ENCODE results near the gene MRPS10.

Gene MRPS10

GRCh38 chr6:42217519-42218367 is at the start of gene MRPS10:
TSS of gene MRPS10 (minus strand) at chr6:42217861. CDS start at chr6:42217849, 12 bp downstream.
- no peak for DNase-seq

DNA sequence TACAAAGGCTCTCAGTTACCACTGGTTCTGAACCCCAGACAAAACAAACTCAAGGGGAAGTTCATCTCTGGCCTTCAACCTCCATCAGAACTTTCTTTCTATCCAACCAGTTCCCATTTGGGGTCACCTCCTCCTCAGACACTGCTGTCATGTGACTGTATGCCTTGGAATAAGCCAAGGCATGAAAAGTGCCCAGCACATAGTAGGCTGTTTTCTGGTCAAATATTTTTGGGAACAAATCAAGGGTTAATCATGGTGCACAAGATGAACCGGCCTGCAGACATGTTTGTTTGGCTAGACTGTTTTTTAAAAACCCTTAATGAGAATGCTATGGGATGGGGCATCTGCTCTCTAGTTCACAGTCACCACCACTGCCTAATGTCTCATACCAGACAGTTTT is 48.9 kb upstream of the MRPS10 start:
- no peak for DNase-seq

DNA sequence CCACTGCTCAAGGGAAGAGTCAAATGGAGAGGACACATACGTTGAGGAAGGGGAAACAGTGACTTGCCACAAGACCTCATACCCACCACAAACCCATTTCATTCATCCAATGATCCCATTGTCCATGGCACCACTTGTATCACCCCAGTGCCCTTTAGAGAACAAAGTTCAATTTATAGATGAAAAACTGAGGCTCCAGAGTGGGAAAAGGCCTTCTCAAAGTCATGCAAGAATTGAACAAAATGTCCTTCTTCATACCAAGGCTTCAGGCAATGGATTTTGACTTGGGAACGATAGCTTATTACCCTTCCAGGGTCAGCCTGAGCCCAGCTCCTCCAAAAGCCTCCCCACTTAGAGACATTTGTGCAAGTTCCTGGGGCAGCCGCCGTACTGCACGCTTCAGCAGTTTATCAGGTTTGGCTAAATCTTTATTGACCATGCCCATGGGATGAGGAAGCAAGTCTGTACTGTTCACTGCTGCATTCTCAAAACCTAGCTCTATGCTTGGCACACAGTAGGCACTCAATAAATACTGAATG is 47.3 kb upstream of the MRPS10 start:
- DNase-seq, result no peak

GRCh38 chr6:42264162-42264851 is 46.6 kb upstream of the MRPS10 start:
- DNase-seq, result no peak

DNA sequence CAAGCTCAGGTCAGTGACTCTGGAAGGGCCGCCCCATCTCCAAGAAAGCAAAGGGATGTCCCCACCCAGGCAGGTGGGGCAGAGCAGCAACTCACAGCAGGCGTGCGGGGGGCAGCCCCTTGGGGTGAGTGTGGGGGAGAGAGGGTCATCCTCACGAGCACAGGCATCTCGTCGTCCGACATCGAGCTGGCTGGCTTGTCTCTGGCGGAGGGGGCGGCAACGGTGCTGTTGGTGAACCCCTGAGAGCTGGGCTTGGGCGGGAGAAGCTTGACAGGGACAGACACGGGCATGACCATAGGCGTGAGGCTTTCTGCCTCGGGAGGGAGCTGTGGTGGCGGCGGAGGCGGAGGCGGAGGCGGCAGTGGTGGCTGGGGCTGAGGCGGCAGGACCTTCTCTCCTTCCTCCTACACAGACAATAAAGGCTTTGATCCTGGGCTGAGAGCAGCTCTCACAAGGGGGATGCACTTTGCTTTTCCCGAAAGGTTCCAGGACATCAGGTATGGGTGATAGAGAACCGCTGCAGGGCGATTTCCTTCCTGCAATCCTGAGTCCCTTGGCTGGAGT is 45.6 kb upstream of the MRPS10 start:
- no peak for DNase-seq

DNA sequence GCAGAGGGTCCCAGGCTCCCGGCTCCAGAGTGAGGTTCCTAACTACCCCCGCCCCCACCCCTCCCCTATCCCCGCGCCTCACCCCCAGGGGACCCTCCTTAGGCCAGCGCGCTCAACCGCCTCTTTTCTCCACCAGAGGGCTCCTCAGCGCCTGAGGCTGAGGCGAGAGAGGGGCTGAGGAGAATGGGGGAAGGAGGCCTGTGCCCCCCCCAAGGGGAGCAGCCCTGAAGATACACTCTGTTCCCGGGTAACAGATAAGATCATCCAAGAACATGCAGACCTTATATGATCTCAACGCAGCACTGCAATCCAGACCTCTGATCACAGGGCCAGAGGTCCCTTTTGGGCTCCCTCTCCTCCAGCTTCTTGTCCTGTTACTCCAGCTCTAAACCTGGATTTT is 43.3 kb upstream of the MRPS10 start:
- no peak for DNase-seq

GRCh38 chr6:42260396-42260888 is 42.8 kb upstream of the MRPS10 start:
- no peak for DNase-seq

- DNase-seq, result no peak
Measured at GRCh38 chr6:42259841-42260395, 42.3 kb upstream of the MRPS10 start.

GRCh38 chr6:42259286-42259685 is 41.6 kb upstream of the MRPS10 start:
- no peak for DNase-seq

GRCh38 chr6:42257614-42258013 is 40.0 kb upstream of the MRPS10 start:
- DNase-seq, result no peak

DNA sequence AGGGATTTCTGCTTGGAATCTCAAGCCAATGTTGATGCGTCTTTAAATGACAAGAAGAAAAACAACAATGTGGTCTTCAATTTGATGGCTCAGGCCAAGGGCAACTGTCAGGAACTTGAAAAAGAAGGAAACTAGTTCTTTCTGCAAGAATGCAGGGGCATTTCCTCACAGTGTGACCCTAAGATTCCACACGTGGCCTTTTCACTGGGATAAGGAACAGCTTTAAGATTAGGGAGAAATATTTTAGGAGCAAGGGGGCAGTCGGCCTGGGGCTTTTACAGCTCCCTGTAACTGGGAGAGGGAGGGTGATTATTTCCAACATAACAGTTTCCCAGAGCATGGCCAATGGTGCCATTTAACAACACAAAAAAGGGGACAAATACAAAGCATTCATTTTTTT is 39.4 kb upstream of the MRPS10 start:
- DNase-seq, result no peak

DNA sequence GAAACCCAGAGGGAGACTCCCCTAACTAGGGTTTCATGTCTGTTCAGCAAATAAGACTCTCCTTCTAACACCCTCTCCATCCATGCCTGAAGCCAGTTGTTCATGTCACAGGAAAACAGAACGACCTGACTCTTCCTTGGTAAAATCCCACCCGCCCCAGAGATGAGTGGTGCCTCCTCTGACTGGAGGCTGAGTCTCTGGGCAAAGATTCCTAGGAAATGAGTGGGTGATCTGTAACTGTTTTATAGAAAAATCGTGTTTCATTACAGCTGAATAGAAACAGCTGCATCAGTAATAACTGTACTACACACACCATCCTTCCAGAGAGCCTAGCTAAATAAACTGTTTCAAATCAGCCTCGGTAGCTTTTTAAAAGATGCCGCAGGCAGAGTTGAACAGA is 37.4 kb upstream of the MRPS10 start:
- DNase-seq, result no peak

- no peak for DNase-seq
Measured at GRCh38 chr6:42254505-42254904, 36.8 kb upstream of the MRPS10 start.

DNA sequence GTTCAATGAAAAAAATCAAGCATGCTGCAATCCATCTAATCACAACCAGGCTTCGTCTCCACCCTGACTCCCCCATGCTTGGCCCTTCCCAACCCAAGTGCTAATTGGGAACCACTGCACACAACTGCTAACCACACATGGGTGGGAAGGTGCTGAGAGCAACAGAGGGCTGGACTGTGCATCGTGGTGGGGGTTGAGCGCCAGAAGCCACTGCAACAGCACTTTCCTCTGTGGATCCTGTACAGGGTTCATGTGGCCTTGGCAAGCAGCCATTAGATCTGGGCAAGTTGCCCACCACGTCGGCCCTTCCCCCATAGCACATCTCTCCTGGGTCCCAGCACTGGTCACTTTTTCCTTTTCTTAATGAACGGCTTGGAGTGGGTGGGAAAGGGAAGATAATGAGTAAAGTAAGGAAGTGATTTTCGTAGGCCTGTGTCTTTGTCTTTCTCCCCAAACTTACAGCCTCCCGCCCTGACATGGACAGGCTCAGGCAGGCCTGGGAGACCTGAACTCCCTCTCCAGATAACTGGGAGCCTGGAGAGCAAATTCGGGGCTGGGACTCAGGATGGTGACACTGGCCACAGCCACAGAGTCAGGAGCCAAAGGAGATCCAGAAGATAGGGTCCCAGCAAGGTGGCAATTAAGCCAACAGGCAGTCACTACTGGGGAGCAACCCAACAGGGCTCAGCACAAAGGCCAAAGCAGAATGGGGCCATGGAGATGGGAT is 34.4 kb upstream of the MRPS10 start:
- DNase-seq, result no peak

DNA sequence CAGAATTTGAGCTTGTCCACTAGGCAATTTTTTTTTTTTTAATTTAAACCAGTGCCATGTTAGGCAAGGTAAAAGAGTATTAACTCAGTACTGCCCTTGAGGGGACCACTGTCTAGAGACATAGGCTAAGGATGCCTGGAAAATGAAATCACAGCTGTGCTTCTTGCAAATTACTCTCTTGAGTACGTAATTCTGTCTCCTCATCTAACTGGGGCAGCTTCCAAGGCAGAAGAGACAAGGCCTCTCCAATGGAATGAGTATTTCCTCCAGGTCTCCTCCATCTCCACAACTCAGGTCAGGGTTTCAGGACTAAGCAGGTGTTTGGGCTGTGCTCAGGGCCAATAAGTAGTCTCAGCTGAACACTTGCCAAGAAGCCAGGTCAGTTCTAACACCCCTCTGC is 33.8 kb upstream of the MRPS10 start:
- no peak for DNase-seq

GRCh38 chr6:42250274-42250931 is 32.7 kb upstream of the MRPS10 start:
- no peak for DNase-seq

GRCh38 chr6:42249279-42249678 is 31.6 kb upstream of the MRPS10 start:
- DNase-seq, result no peak

DNA sequence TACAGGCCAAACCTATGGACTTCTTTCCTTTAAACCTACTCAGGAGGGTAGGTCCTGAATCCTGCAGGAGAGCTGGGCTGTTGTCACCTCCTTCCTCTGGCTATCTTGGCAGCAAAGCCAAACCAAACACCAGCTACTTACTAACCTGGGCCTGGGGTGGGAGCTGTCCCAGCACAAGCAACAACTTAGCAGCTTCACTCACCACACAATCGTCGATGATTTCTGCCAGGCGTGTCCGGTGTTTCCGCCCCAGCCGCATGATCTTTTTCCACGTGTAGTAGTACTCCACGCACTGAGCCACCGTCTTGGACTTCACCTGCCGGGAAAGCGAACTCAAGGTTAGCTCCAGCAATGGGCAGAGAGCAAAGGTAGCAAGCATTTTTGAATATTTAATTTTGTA is 25.4 kb upstream of the MRPS10 start:
- no peak for DNase-seq

DNA sequence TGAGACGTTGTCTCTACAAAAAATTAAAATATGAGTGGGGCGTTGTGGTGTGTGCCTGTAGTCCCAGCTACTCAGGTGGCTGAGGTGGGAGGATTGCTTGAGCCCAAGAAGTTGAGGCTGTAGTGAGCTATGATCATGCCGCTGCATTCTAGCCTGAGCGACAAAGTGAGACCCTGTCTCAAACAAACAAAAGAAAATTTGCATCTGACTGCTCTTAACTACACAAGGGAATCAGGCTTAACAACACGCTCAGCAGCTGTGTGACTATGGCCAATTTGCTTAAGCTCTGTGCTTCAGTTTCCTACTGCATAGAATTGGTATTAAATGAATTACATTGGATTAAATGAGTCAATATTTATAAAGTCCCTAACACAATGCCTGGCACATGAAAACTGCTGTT is 24.3 kb upstream of the MRPS10 start:
- no peak for DNase-seq

DNA sequence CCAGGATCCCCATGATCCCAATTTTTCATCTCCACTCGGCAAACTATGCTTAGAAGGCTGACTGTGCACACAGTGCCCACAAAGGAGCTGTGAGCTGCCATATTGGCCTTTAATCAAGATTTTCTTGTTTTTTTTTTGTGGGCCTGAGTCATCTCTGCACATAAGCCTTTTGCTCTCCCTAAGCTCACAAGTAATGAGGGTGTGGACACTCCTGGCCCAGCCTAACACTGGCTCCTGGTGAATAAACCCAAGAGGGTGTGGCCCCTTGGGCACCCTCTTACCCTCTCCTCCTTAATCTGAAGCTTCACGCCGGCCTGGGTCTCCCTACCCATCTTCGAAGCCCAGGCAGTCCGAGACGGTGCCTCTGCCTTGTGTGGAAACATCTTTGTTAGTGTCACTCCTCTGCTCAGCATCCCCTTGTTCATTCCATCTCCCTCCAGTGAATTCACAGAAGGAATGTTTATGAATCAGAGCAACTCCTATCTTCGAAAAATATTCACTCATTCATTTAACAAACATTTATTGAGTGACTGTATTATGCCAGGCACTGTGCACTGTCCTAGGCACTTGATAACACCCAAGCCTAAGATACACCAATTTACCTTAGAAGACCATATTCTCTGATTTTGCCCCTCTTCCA is 22.2 kb upstream of the MRPS10 start:
- no peak for DNase-seq

DNA sequence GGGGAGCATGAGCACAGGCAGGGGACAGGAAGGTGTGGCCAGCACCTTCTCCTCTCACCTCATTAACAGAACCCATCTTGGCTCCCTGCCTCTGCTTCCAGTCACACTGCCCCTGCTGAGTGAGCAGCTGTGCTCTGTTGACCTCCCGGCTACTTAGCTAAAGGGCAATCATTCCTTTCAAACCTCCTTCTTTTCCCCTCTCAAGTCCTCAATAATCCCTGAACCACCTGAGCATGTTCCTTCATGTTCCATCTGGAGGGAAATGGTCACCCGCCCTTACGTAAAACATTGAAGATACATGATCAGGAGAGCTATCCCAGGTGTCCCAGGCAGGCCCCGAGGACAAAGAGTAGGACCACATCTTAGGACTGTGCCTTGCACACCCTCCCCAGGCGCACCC is 21.7 kb upstream of the MRPS10 start:
- DNase-seq, result no peak

GRCh38 chr6:42237857-42238256 is 20.2 kb upstream of the MRPS10 start:
- no peak for DNase-seq
